Body of pancreas (tissue), 4 donors: ENCODE data around the gene ARPC1A. TPM values are rescaled to one million over a fixed set of nuclear protein-coding genes. Genes with fewer than 3 reads are reported as not detected.

Source experiments
- ATAC-seq: fragments of 150-250 bp; one replicate; pipeline ENCODE4 v1.9.1; 2016
- DNase-seq, 4 donors: peaks; one replicate each; pipeline ENCODE4 v3.0.0-alpha.2; 2019
- H3K27ac ChIP-seq, 4 donors: fragments of 200-600 bp; sonication (generic); 1 replicate in 3 of 4; 2 replicates in 1 of 4; pipeline versions ENCODE4 v1.5.1 to v1.6.1; 2016 to 2019; ENCODE audit warnings: mild to moderate bottlenecking in 1 of 4, mixed read lengths in 1 of 4, moderate library complexity in 1 of 4
- H3K27me3 ChIP-seq, 2 donors: fragments of 200-600 bp; sonication (generic); one replicate each; pipeline ENCODE4 v1.6.0; 2016; ENCODE audit warnings: mild to moderate bottlenecking in 1 of 2
- H3K36me3 ChIP-seq, 2 donors: fragments of 200-600 bp; sonication (generic); replicated peaks in 1 of 2; 2 replicates each; pipeline ENCODE4 v1.5.1; 2016; ENCODE audit warnings: low read depth in 2 of 2; ENCODE audit not compliant: insufficient read depth in 1 of 2
- H3K4me1 ChIP-seq: fragments of 200-600 bp; sonication (generic); one replicate; pipeline ENCODE4 v1.6.0; 2016
- H3K4me3 ChIP-seq, 2 donors: fragments of 200-600 bp; sonication (generic); 1 replicate in 1 of 2; 2 replicates in 1 of 2; pipeline ENCODE4 v1.5.1; 2016 to 2019
- H3K9me3 ChIP-seq, 3 donors: fragments of 200-600 bp; sonication (generic); 1 replicate in 2 of 3; 2 replicates in 1 of 3; pipeline ENCODE4 v1.5.1; 2016
- CTCF ChIP-seq, 7 experiments: fragments of 450-650 bp in 4 of 7; fragments of 200-600 bp in 3 of 7; sonication (generic) in 3 of 7; IDR thresholded peaks; one replicate each; pipeline ENCODE4 v1.5.1; 2016 to 2019; ENCODE audit warnings: antibody characterized with exemption in 7 of 7
- POLR2A ChIP-seq, 3 donors: fragments of 450-650 bp; IDR thresholded peaks; one replicate each; pipeline ENCODE4 v1.6.1; 2016; ENCODE audit warnings: antibody characterized with exemption in 3 of 3, mild to moderate bottlenecking in 2 of 3
- WGBS, 2 donors: methylation state at CpG; one replicate each; pipeline ENCODE4 v1.1.5; 2017; 5-methylcytosine and 5-hydroxymethylcytosine counted together
- intact Hi-C: fragments of 100-400 bp; cut with DNase I; formaldehyde crosslinking; loops from one replicate; pipeline ENCODE4 v1.15.1; 2023
- total RNA-seq, 2 donors: library from RNA; depleted of rRNA; stranded (reverse); fragments of >200 nt; gene quantifications; one replicate each; pipeline ENCODE4 v1.1.0, GENCODE V29; 2016

ARPC1A gene
- total RNA-seq, 2 donors from 2014 or later, result 63.0 to 106 TPM

DNA sequence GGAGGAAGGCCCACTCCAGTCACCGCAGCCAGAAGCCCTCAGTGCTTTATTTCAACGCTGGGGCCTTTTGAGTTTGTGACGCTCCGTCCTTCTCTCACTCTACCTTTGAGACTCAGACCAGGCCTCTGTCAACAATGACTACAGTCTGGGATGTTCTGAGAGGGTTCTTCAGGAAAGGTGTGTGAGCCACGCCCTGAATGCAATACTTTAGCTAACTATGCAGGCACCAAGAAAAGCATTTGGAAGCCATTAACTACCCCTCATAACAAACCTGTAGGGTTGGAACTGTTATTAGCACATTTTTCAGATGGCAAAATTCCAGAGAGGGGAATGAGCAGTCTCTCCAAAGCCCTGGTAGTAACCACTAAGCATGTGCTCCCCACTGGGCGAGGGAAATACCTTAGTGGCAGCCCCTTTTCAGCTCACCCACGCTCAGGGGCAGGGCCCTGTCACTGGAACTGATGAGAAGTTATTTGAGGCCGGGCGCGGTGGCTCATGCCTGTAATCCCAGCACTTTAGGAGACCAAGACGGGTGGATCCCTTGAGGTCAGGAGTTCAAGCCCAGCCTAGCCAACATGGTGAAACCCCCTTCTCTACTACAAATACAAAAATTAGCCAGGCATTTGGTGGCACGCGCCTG lies 43.2 kb downstream of the ARPC1A start:
- Histone ChIP-seq H3K9me3 (no peaks in the 10 kb centered on the region), H3K27me3 (no peaks in the 10 kb centered on the region), H3K36me3 (peaks cover 0 to 14% of the 10 kb centered on the region in 2 donors), H3K4me3 (no peak overlapping the region), H3K4me1 (peaks cover 23% of the 10 kb centered on the region), H3K27ac (no peak overlapping the region)
- ATAC-seq (no peak), DNase-seq (no peak)
- intact Hi-C loops, result no loop called here
- TF ChIP-seq CTCF (IDR thresholded peaks at IDR 0.05), result no peak
- TF ChIP-seq POLR2A (IDR thresholded peaks at IDR 0.05), result no peak
- WGBS, 2 donors, result 91% methylated on average over 8 to 13 of the region's 13 CpGs

- Histone ChIP-seq H3K27ac (no peak overlapping the region), H3K36me3 (peaks cover 0 to 7% of the 10 kb centered on the region in 2 donors), H3K9me3 (no peaks in the 10 kb centered on the region), H3K4me3 (no peak overlapping the region), H3K27me3 (no peaks in the 10 kb centered on the region), H3K4me1 (peaks cover 27% of the 10 kb centered on the region)
- ATAC-seq (no peak), DNase-seq (no peak)
- 51 to 55% methylated on average over 9 of the region's 9 CpGs for WGBS, 2 donors
- intact Hi-C loops, result no loop called here
- TF ChIP-seq POLR2A (IDR thresholded peaks at IDR 0.05), result no peak
- TF ChIP-seq CTCF (IDR thresholded peaks at IDR 0.05), result no peak
These were observed 44.2 kb downstream of the ARPC1A start for GRCh38 chr7:99369767-99370391.

- Histone ChIP-seq H3K9me3 (no peaks in the 10 kb centered on the region), H3K36me3 (peaks cover 0 to 3% of the 10 kb centered on the region in 2 donors), H3K4me1 (peaks cover 38% of the 10 kb centered on the region), H3K27ac (peak overlapping the region in 2 of 4 donors; percentile 76 to 93), H3K4me3 (no peak overlapping the region), H3K27me3 (no peaks in the 10 kb centered on the region)
- ATAC-seq, result no peak
- intact Hi-C loops, result no loop called here
- WGBS, 2 donors, result 90 to 91% methylated on average over 11 of the region's 11 CpGs
- no peak for DNase-seq
- TF ChIP-seq CTCF (IDR thresholded peaks at IDR 0.05), result no peak
- TF ChIP-seq POLR2A (IDR thresholded peaks at IDR 0.05), result no peak
These were observed 45.8 kb downstream of the ARPC1A start for GRCh38 chr7:99371376-99371920.

DNA sequence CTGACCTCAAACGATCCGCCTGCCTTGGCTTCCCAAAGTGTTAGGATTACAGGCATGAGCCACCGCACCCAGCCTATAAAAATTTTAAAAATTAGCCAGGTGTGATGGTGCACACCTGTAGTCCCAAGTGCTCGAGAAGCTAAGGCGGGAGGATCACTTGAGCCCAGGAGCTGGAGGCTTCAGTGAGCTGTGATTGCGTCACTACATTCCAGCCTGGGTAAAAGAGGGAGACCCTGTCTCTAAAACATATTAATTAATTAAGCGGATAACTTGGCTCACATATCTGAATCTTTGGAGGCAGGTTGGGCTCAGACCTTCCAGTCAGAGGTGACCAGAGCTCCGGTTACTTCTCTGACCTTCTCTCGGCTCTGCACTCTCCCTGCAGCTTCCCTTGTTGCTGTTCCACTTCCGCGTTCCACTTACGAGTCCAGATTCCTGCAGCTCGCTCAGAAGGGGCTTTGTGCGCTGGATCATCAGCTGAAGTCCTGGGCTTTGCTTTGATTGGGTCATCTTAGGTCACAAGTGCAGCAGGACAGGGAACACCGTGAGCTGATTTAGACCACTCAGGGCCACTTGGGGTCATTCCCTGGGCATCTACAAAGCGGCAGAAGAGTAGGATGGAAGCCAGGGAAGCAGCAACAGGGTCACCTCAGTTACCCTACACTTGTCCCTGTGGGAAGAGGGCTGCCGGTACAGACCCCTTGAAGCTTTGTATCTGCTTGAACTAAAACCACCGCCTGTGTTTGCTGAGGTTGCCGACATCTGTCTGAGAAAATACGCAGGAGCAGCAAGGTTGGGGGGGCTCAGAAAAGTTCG lies 46.8 kb downstream of the ARPC1A start:
- intact Hi-C loops, result no loop called here
- peak; percentile 64 to 79 (median 70) for DNase-seq

More for the DNA sequence above, 46.8 kb downstream of the ARPC1A start:
- Histone ChIP-seq H3K36me3 (no peaks in the 10 kb centered on the region), H3K4me1 (peaks cover 38% of the 10 kb centered on the region), H3K9me3 (no peaks in the 10 kb centered on the region), H3K27ac (peak overlapping the region; percentile 60 to 93 (median 82)), H3K4me3 (no peak overlapping the region), H3K27me3 (no peaks in the 10 kb centered on the region)
- peak in 2 of 3 donors; percentile 38 to 45 for TF ChIP-seq POLR2A (IDR thresholded peaks at IDR 0.05)
- TF ChIP-seq CTCF (IDR thresholded peaks at IDR 0.05), result no peak
- WGBS, 2 donors, result 23 to 25% methylated on average over 16 to 21 of the region's 21 CpGs
- peak; percentile 64 for ATAC-seq
